Activated CD8-positive, alpha-beta memory T cell treated with anti-CD3 and anti-CD28 coated beads, Interleukin-2, amount 50 U/mL, for 48 hours (primary cell): ENCODE measurements around the gene PLA2G12B.
"Not testable (repeated sequence)": the region's sequence is repeated elsewhere in the genome, so short reads cannot be mapped to it uniquely, and the experiment has no call there.

Experiments
- DNase-seq: peaks from one replicate; pipeline ENCODE4 v3.0.0-alpha.2; 2020

The PLA2G12B gene

GRCh38 chr10:72932259-72933015 lies 22.2 kb downstream of the PLA2G12B start:
- DNase-seq = no peak

GRCh38 chr10:72930276-72930675 lies 24.3 kb downstream of the PLA2G12B start:
- no peak for DNase-seq

GRCh38 chr10:72928798-72929197 lies 25.8 kb downstream of the PLA2G12B start:
- DNase-seq = no peak

GRCh38 chr10:72927485-72927884 lies 27.1 kb downstream of the PLA2G12B start:
- DNase-seq = no peak

GRCh38 chr10:72925951-72926465 lies 28.6 kb downstream of the PLA2G12B start:
- DNase-seq = no peak

- no peak for DNase-seq
Observed at GRCh38 chr10:72924351-72924750, 30.3 kb downstream of the PLA2G12B start.

DNA sequence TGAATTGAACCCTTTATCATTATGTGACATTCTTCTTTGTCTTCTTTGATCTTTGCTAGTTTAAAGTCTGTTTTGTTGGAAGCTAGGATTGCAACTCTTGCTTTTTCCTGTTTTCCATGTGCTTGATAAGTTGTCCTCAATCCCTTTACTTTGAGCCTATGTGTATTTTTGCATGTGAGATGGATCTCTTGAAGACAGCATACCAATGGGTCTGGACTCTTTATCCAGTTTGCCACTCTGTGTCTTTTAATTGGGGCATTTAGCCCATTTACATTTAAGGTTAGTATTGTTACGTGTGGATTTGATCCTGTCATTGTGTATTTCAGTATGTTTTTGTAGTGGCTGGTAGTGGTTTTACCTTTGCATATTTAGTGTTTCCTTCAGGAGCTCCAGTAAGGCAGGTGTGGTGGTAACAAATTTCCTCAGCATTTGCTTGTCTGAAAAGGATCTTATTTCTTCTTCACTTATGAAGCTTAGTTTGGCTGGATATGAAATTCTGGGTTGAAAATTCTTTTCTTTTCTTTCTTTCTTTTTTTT lies 33.4 kb downstream of the PLA2G12B start:
- not testable (repeated sequence) for DNase-seq

GRCh38 chr10:72918352-72918751 lies 36.3 kb downstream of the PLA2G12B start:
- DNase-seq = no peak

- not testable (repeated sequence) for DNase-seq
Observed at GRCh38 chr10:72917803-72918332, 36.7 kb downstream of the PLA2G12B start.

- DNase-seq = not testable (repeated sequence)
Observed at GRCh38 chr10:72917201-72917600, 37.4 kb downstream of the PLA2G12B start.

DNA sequence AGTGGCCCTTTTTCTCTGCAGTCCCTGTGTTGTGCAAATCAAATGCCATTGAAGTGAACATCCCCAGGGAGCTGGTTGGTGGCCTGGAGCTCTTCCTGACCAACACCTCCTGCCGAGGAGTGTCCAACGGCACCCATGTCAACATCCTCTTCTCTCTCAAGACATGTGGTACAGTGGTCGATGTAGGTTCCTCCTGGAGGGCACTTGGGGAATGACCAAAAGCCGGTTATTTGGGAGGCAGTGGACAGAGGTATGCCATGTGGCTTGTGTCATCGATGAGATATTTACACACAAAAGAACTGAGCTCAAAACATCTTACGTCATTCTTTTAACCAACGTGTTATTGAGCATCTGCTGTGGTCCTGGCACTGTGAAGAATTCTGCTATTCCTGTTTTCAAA lies 41.3 kb downstream of the PLA2G12B start:
- DNase-seq = no peak

DNA sequence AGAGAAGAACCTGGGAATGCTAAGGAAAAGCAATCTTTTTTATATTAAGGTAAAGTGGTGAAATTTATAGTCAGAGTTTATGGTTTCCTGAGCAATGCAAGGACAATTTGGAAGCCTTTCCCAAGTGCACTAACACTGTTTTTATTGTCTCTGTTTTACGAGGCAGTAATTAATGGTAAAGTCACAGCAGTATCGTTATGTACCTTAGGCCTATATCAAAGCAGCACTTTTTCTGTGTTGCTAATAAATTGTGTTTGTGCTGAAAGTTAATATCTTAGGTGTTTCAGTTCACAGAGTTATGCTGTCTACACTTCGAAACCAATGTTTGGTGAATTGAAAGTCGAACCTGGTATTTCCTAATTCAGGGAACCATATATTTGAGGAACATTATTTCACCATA lies 41.9 kb downstream of the PLA2G12B start:
- no peak for DNase-seq

DNA sequence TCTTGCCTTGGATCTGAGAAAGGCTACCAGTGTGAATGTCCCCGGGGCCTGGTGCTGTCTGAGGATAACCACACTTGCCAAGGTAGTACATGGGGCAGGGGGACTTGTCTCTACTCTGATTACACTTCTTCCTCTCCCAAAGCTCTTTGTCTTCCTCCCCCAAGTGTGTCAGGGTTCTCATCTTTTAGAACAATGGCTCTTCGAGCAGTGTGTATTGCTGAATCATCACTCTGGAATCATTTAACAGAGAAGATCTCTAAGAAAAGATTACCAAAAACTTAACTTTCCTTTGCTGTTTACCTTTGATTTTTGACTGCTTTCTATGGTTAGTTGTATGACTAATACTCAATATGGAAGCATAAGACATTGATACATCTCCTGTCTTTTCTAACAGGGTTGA lies 42.8 kb downstream of the PLA2G12B start:
- no peak for DNase-seq

DNA sequence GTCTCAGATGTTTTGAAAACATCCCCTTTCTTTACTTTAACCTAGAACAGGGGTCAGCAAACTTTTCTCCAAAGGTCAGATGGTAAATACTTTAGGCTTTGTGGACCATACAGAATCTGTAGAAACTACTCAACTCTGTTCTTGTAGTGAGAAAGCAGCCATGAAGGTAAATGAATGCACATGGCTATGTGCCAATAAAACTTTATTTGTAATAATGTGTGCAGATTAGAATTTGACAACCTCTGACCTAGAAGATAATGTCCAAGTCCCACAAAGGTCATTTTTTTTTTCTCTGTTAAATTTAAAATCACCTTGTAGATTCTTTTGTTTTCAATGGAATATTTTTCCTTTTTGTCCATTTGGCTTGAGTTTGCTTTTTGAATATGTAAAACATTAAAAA lies 43.9 kb downstream of the PLA2G12B start:
- no peak for DNase-seq

GRCh38 chr10:72906446-72906845 lies 48.2 kb downstream of the PLA2G12B start:
- DNase-seq = no peak

DNA sequence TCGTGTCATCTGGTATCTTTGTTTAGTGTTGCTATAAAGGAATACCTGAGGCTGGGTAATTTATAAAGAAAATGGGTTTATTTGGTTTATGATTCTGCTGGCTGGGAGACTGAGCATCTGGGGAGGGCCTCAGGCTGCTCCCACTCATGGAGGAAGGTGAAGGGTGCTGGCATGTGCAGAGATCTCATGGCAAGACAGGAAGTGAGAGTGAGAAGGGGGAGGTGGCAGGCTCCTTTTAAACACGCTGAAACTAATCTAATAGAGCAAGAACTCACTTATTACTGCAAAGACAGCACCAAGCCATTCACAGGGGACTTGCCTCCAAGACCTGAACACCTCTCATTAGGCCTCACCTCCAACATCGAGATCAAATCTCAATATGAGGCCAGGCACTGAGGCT lies 49.8 kb downstream of the PLA2G12B start:
- no peak for DNase-seq

GRCh38 chr10:72903941-72904446 lies 50.6 kb downstream of the PLA2G12B start:
- not testable (repeated sequence) for DNase-seq

GRCh38 chr10:72899545-72899944 lies 55.1 kb downstream of the PLA2G12B start:
- no peak for DNase-seq

GRCh38 chr10:72898616-72899015 lies 56.0 kb downstream of the PLA2G12B start:
- no peak for DNase-seq

DNA sequence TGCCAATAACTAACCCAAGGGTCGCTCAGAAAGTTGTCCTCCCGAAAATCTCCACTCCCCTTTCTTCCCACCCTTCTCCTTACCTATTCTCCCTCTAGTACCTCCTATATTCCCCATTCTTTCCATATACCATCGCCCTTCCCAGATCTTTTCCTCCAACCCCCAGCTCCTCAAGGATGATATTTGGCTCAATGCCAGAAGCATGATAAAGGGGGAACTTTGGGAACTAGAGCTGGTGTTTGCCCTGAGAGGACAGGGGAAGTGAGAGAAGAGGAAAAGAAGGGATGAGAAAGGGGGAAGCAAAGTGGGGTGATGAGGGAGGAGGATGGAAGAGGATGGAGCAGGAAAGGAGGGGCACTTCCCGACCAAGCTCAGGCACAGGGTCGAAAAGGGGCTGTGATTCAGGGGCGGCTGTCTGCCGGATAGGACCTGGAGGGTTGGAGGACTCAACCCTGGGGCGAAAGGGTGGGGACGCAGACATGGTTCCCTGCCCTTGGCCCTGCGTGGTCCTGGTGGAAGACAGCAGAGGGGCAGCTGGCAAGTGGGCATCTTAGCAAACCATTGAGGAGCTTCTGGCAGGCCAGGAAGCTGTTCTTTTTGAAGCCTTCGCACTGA lies 59.3 kb downstream of the PLA2G12B start:
- DNase-seq = no peak

DNA sequence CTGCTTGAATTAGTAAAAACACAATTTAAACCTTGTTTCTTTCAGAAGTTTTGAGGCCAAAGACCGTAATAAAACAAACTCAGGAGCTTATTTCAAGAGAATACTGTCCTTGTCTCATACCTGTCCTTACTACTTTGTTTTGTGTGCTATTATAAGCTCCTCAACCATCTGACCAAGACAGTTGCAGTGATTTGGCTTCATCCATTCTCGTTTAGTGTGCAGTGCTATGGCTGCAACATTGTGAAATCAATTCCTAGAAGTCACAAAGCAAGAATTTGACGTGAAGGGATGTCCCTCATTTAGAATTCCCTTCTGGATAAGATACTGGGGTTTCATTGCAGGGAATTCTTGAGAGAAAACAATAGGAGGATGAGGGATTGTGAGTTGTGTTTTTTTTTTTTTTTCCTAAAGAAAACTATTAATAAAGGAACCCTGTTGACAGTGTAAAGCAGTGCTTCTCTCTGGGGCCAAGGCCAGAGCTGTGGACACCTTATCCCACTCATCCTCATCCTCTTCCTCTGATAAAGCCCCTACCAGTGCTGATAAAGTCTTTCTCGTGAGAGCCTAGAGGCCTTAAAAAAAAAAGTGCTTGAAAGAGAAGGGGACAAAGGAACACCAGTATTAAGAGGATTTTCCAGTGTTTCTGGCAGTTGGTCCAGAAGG lies 61.3 kb downstream of the PLA2G12B start, which contains the start of gene OIT3:
Gene OIT3, plus strand, starts transcription at position 604 of the 663 bp plus-strand sequence. CDS start 60 bp downstream, outside the sequence.
- DNase-seq = no peak

DNA sequence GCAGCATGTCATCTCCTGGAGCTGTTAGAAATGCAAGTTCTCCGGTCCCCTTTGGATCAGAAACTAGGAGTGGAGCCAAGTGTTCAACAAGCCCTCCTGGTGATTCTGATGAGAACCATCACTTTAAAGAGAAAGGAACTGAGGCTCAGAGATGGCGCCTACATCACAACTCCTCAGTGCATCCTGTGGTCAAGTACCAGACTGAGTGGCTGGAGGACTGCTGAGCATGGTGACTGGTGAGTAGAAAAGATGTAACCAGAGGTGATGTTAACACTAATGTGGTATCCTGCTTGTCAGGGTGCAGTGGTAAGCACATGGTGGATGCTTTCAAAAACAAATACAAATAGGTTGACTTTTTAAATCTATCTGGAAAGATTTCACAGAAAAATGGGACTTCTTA lies 64.5 kb downstream of the PLA2G12B start:
- DNase-seq = no peak

DNA sequence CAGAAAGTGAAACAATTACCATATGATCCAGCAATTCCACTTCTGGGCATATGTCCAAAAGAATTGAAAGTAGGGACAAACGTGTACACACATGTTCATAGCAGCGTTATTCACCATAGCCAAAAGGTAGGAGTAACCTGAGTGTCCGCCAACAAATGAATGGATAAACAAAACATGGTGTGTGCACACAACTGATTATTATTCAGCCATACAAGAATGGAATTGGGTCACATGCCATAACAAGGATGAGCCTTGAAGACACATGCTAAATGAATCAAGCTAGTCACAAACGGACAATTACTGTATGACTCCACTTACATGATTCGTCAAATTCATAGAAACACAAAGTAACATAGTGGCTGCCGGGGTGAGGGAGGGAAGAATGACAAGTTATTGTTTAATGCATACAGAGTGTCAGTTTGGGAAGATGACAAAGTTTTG lies 65.2 kb downstream of the PLA2G12B start:
- no peak for DNase-seq
